ENCODE measurements around the gene ZBTB38.

DNA sequence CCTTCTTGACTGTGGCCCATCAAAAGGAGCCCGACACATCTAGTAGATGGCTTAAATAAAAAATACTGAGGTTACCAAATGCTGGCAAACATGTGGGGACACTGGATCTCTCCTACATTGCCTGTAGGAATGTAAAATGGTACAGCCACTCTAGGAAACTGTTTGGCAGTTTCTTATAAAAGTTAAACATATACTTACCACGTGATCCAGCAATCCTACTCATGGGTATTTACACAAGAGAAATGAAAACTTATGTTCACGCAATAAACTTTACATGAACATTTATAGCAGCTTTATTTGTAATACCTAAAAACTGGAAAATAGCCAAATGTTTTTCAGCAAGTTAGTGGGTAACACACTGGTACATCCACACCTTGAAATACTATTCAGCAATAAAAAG lies 9.1 kb downstream of the ZBTB38 start:
- TF ChIP-seq CTCF (conservative IDR thresholded peaks at IDR 0.05) (no peak), ZFX (IDR thresholded peaks at IDR 0.05) (no peak)
